Activated naive CD8-positive, alpha-beta T cell (primary cell): ENCODE data around the gene PRSS16.
"Not testable (repeated sequence)": the region's sequence is repeated elsewhere in the genome, so short reads cannot be mapped to it uniquely, and the experiment has no call there.

ENCODE experiments used
- H3K27ac Mint-ChIP-seq: one replicate; pipeline ENCODE4 v1.8.0; 2021; ENCODE audit warnings: mixed read lengths
- H3K27me3 Mint-ChIP-seq: one replicate; pipeline ENCODE4 v1.8.0; 2021; ENCODE audit warnings: mixed read lengths
- H3K36me3 Mint-ChIP-seq: one replicate; pipeline ENCODE4 v1.8.0; 2021; ENCODE audit warnings: mixed read lengths
- H3K4me1 Mint-ChIP-seq: one replicate; pipeline ENCODE4 v1.8.0; 2021; ENCODE audit warnings: low read depth, mixed read lengths
- H3K4me3 Mint-ChIP-seq: one replicate; pipeline ENCODE4 v1.8.0; 2021; ENCODE audit warnings: mild to moderate bottlenecking, mixed read lengths
- H3K9me3 Mint-ChIP-seq: one replicate; pipeline ENCODE4 v1.8.0; 2021; ENCODE audit warnings: low read depth, mixed read lengths

Gene PRSS16, protein sequence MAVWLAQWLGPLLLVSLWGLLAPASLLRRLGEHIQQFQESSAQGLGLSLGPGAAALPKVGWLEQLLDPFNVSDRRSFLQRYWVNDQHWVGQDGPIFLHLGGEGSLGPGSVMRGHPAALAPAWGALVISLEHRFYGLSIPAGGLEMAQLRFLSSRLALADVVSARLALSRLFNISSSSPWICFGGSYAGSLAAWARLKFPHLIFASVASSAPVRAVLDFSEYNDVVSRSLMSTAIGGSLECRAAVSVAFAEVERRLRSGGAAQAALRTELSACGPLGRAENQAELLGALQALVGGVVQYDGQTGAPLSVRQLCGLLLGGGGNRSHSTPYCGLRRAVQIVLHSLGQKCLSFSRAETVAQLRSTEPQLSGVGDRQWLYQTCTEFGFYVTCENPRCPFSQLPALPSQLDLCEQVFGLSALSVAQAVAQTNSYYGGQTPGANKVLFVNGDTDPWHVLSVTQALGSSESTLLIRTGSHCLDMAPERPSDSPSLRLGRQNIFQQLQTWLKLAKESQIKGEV

DNA sequence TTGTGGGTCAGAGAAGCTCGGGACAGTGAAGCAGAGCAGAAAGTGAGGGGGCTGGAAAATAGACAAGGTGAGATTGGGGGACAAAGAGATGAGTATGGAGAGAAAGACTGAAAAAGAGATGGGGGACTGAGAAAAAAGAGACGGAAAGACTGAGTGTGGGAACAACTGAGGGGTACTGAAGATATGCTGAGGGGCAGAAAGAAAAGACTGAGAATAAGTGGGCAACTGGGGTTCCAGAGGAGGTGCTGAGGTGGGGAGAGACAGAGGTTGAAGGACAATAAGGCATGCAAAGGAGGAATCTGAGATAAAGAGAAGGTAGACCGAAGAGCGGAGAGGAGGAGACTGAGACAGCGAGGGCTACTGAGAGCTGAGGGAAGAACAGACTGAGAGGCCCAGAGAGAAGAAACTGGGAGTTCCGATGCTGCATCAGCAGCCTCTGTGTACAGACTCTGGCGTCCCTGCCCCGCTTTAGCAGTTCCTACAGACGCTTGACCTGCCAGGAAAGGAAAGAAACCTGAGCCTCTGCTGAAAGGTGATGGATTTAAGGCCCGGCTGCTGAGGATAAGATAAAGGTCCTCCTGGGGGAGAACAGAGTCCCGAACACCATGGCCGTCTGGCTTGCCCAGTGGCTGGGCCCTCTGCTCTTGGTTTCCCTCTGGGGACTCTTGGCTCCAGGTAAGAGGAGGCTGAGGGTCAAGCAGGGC is at the start of gene PRSS16:
Gene PRSS16 (plus strand): TSS at position 569 of the 704 bp plus-strand sequence. CDS start 37 bp downstream, at position 606.
- peaks cover 3% of the 10 kb centered on the region for H3K4me1 Mint-ChIP-seq
- H3K27ac Mint-ChIP-seq: no peak within 1 kb of the TSS
- H3K36me3 Mint-ChIP-seq: no peaks in the 10 kb centered on the region
- H3K9me3 Mint-ChIP-seq: no peaks in the 10 kb centered on the region
- no peak within 1 kb of the TSS for H3K4me3 Mint-ChIP-seq
- H3K27me3 Mint-ChIP-seq: peaks cover 29% of the 10 kb centered on the region

DNA sequence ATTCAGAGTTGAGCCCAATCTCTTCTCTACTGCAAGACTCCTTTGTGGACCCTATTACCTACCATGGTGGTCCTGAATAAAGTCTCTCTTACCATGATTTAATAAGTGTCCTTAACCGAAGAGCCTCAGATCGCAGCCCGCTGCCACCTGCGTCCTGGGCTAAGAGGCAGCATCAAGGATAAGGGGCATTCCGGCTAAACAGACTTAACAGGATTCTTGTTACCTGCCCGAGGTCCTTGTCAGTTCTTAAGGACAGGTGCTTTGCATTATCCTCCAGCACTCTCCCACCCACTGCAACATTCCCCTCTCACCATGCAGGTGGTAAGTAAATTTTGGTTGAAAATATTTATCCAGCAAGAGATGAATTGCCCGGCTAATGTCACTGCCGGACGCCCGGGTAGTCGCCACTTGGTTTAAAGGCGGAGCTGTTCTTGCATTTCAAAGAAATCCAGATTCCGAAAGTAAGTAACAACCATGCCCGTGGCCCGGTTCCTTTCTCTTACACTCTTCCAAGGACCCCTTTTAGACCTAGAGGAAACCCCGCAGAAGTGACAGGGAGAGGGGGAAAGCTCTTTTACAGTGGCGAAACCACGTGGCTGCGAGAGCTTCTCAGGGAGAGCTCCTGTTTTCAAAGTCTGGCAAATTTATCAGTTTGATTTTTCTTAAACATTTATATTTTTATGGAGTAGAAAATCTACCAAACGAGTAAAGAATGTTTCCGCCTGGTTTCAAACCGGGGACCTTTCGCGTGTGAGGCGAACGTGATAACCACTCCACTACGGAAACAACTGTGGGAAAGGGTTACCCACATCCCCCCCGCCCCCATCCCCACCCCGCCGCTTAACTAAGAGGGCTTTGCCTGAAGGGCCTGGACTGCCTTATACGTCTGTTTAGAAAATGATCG is 41.9 kb upstream of the PRSS16 start:
- peaks cover 10% of the 10 kb centered on the region for H3K4me1 Mint-ChIP-seq
- no peaks in the 10 kb centered on the region for H3K36me3 Mint-ChIP-seq
- peak overlapping the region; percentile 69 for H3K4me3 Mint-ChIP-seq
- peak overlapping the region; percentile 12 for H3K27ac Mint-ChIP-seq
- peaks cover 28% of the 10 kb centered on the region for H3K27me3 Mint-ChIP-seq
- no peaks in the 10 kb centered on the region for H3K9me3 Mint-ChIP-seq

DNA sequence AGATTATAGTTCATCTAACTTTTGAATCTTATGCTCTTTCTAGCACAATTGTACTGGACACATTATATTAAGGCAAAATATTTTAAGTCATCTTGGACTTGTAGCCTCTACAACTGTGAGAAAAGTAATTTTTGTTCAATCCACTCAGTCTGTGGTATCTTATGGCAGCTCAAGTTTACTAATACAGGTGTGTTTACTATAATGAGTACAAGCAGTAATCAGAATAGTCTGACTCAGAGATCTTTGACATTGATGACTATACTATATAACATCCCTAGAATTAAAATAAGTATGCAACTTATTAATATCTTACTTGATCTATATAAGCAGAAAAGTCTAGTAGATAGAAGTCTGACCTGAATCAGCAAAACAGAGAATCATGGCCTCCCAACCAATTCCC is 40.7 kb upstream of the PRSS16 start:
- Mint-ChIP-seq H3K27me3 (peaks cover 36% of the 10 kb centered on the region), H3K36me3 (no peaks in the 10 kb centered on the region), H3K9me3 (no peaks in the 10 kb centered on the region), H3K27ac (no peak overlapping the region), H3K4me3 (no peak overlapping the region), H3K4me1 (peaks cover 10% of the 10 kb centered on the region)

DNA sequence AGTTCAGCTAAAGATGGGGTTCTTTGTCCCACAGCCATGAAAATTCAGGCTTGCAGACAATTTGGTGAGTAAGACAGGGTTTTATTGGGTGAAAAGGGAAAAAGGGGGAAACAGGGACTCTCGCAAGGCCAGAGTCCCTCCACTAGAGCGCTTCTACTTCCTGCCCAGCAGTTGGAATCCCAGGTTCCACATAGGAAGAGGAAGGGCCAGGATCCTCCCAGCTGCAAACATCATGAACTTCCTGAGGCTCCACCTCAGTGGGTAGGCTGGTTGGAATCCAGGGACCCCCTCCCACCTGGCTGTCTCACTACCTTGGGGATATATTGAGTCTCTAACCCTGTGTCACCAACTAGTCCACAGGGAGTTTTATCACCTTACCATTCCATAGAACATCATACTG is 39.5 kb upstream of the PRSS16 start:
- H3K4me1 Mint-ChIP-seq: peaks cover 10% of the 10 kb centered on the region
- no peaks in the 10 kb centered on the region for H3K36me3 Mint-ChIP-seq
- no peak overlapping the region for H3K4me3 Mint-ChIP-seq
- no peaks in the 10 kb centered on the region for H3K9me3 Mint-ChIP-seq
- H3K27ac Mint-ChIP-seq: no peak overlapping the region
- peaks cover 38% of the 10 kb centered on the region for H3K27me3 Mint-ChIP-seq

DNA sequence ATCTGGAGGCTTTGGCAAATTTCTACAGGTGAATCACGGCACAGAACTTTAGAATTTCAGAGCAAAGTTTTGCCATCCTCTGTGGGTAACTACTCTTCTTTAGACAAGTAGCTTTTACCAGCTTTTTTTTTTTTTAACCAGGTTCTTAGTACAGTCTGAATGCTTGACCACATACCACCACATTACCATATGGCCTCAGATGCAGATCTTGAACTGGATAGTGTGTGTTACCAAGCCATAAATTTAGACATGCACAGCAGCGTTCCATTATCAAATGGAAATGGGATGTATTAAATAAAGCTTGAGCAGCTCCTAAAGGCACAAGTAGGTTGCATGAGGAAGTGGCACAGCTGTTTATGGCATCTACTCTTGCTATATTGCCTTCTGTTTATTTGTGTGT is 38.3 kb upstream of the PRSS16 start:
- Mint-ChIP-seq H3K27ac (no peak overlapping the region), H3K36me3 (no peaks in the 10 kb centered on the region), H3K4me1 (peaks cover 10% of the 10 kb centered on the region), H3K9me3 (no peaks in the 10 kb centered on the region), H3K4me3 (no peak overlapping the region), H3K27me3 (peaks cover 38% of the 10 kb centered on the region)

DNA sequence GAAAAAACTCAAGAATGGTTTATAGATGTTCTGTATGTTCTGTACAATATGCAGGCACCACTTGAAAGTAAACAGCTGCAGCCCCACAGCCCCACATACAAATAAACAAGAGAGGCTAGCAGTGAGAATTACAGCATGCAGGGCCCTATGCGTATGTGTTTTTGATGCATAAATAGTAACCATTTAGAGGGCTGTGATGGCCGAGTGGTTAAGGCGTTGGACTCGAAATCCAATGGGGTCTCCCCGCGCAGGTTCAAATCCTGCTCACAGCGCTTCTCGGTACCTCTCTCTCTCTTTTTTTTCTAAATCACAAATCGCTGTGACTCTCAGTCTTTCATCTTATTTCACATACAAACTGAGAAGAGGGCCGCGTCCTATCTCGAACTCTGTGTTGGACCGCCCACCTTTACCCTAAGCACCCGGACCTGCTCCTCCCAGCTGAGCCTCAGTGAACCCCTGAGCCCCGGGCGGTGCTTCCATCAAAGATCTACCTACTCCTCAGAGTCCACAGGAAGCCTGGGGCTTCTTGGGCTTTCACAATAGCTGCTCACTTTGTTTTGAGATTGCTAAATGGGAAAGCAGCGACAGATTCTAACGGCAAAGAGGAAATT is 37.7 kb upstream of the PRSS16 start:
- no peaks in the 10 kb centered on the region for H3K36me3 Mint-ChIP-seq
- peaks cover 35% of the 10 kb centered on the region for H3K27me3 Mint-ChIP-seq
- peaks cover 14% of the 10 kb centered on the region for H3K4me1 Mint-ChIP-seq
- H3K27ac Mint-ChIP-seq: no peak overlapping the region
- no peaks in the 10 kb centered on the region for H3K9me3 Mint-ChIP-seq
- no peak overlapping the region for H3K4me3 Mint-ChIP-seq

DNA sequence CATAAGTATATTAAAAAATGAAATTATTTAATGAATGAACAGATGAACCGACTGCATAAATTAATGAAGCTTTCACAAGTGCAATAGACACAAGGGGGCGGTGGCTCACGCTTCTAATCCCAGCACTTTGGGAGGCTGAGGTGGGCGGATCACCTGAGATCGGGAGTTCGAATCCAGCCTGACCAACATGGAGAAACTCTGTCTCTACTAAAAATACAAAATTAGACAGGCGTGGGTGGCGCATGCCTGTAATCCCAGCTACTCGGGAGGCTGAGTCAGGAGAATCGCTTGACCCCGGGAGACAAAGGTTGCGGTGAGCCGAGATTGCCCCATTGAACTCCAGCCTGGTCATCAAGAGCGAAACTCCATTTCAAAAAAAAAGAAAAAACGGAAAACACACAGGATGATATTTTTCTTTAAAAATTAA is 34.4 kb upstream of the PRSS16 start:
- peaks cover 27% of the 10 kb centered on the region for H3K27me3 Mint-ChIP-seq
- not testable (repeated sequence) for H3K4me3 Mint-ChIP-seq, H3K9me3 Mint-ChIP-seq, H3K4me1 Mint-ChIP-seq, H3K27ac Mint-ChIP-seq, H3K36me3 Mint-ChIP-seq

DNA sequence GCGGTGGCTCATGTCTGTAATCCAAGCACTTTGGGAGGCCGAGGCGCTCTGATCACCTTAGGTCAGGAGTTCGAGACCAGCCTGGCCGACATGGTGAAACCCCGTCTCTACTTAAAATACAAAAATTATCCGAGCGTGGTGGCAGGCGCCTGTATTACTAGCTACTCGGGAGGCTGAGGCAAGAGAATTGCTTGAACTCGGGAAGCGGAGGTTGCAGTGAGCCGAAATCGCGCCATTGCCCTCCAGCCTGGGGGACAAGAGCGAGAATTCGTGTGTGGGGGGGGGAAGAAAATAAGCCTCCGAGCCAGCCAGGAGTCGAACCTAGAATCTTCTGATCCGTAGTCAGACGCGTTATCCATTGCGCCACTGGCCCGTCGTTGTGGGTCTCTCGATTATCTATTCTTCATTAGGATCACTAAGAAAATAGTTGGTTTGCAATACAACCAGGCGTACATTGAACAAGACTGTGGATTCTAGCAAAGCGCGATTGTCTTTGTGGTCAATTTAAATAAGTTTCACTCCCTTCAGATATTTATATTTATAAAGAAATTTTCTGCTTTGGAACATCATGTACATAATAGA is 33.9 kb upstream of the PRSS16 start:
- H3K27me3 Mint-ChIP-seq: peaks cover 29% of the 10 kb centered on the region

DNA sequence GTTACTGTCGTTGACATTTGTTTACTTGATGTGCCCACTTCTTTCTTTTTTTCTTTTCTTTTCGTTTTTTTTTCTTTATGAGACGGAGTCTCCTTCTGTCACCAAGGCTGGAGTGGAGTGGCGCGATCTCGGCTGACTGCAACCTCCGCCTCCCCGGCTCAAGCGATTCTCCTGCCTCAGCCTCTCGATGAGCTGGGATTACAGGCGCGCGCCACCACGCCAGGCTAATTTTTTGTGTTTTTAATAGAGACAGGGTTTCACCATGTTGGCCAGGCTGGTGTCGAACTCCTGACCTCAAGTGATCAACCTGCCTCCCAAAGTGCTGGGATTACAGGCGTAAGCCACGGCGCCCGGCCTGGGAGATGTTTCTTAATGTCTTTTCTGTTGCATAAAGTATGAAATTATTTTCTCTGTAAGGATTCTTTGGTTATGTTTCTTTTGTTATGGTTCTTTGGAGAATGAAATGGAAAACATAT is 33.3 kb upstream of the PRSS16 start:
- no peak overlapping the region for H3K27ac Mint-ChIP-seq
- H3K27me3 Mint-ChIP-seq: peaks cover 28% of the 10 kb centered on the region
- no peaks in the 10 kb centered on the region for H3K36me3 Mint-ChIP-seq
- no peak overlapping the region for H3K4me3 Mint-ChIP-seq
- peaks cover 4% of the 10 kb centered on the region for H3K4me1 Mint-ChIP-seq
- H3K9me3 Mint-ChIP-seq: peaks cover 7% of the 10 kb centered on the region

More for the DNA sequence above, 33.9 kb upstream of the PRSS16 start:
- Mint-ChIP-seq H3K36me3 (no peaks in the 10 kb centered on the region), H3K4me3 (no peak overlapping the region), H3K9me3 (peaks cover 7% of the 10 kb centered on the region), H3K27ac (no peak overlapping the region), H3K4me1 (peaks cover 4% of the 10 kb centered on the region)

DNA sequence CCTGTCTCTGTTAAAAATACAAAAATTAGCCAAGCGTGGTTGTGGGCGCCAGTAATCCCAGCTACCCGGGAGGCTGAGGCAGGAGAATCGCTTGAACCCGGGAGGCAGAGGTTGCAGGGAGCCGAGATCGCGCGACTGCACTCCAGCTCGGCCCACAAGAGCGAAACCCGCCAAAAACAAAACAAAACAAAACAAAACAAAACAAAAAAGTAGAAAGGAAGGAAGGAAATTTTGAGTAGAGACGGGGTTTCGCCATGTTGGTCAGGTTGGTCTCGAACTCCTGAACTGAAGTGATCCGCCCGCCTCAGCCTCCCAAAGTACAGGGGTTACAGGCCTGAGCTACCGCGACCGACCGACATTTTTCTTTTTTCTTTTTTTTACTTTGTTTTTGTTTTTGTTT is 30.6 kb upstream of the PRSS16 start:
- no peak overlapping the region for H3K27ac Mint-ChIP-seq
- H3K4me3 Mint-ChIP-seq: no peak overlapping the region
- no peaks in the 10 kb centered on the region for H3K36me3 Mint-ChIP-seq
- H3K4me1 Mint-ChIP-seq: peaks cover 4% of the 10 kb centered on the region
- peaks cover 7% of the 10 kb centered on the region for H3K9me3 Mint-ChIP-seq
- peaks cover 23% of the 10 kb centered on the region for H3K27me3 Mint-ChIP-seq

DNA sequence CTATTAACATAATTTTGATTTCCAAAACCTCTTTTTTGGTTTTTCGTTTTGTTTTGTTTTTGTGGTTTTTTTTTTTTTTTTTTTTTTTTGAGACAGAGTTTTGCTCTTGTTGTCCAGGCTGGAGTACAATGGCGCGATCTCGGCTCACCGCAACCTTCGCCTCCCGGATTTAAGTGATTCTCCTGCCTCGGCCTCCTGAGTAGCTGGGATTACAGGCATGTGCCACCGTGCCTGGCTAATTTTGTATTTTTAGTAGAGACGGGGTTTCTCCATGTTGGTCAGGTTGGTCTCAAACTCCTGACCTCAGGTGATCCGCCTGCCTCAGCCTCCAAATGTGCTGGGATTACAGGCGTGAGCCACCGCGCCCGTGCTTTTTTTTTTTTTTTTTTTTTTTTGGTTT is 24.5 kb upstream of the PRSS16 start:
- H3K4me3 Mint-ChIP-seq, H3K4me1 Mint-ChIP-seq, H3K9me3 Mint-ChIP-seq, H3K27ac Mint-ChIP-seq, H3K36me3 Mint-ChIP-seq: not testable (repeated sequence)
- peaks cover 44% of the 10 kb centered on the region for H3K27me3 Mint-ChIP-seq

DNA sequence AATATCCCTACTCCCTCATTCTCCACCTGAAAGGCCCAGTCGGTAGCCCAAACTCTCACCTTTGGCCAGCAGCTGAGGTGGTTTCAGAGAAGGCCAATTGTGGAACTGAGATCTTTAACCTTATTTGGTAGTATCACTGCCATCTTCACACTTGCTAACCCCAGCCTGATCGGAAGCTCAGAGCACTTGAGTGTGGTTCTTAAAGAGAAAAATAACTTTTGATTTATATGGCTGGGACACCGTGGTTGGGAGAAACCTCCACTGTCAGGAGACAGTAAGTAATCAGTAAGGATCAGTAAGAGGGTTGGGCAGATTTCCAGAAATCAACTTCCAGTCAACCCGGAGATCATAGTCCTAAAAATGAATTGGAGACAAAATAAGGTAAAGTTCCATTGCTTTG is 22.8 kb upstream of the PRSS16 start:
- no peaks in the 10 kb centered on the region for H3K4me1 Mint-ChIP-seq

DNA sequence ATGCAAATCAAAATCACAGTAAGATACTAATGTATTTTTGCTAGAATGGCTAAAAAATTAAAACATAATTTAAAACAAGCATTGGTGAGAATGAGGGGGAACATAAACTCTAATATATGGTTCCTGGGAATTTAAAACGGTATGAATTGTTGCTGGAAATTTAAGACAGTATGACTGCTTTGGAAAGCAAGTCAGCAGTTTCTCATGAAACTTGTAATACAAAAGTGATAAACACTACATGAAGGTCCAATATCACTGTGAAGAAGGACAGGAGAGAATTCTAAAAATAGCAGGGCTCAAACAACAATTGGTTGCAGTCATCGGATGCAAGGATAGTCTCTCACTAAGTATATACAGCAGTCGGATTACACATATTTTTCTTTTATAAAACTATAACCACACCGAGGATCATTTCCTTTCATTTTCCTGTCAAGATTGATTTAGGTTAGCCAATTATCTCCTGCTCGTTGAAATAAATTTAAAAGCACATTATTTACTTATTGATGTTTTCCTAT is 18.5 kb upstream of the PRSS16 start:
- H3K9me3 Mint-ChIP-seq: peaks cover 3% of the 10 kb centered on the region
- H3K27ac Mint-ChIP-seq: no peak overlapping the region
- peaks cover 2% of the 10 kb centered on the region for H3K4me1 Mint-ChIP-seq
- H3K4me3 Mint-ChIP-seq: no peak overlapping the region
- peaks cover 53% of the 10 kb centered on the region for H3K27me3 Mint-ChIP-seq
- H3K36me3 Mint-ChIP-seq: peaks cover 6% of the 10 kb centered on the region

More for the DNA sequence above, 22.8 kb upstream of the PRSS16 start:
- Mint-ChIP-seq H3K27ac (no peak overlapping the region), H3K36me3 (no peaks in the 10 kb centered on the region), H3K27me3 (peaks cover 49% of the 10 kb centered on the region), H3K4me3 (no peak overlapping the region), H3K9me3 (no peaks in the 10 kb centered on the region)

DNA sequence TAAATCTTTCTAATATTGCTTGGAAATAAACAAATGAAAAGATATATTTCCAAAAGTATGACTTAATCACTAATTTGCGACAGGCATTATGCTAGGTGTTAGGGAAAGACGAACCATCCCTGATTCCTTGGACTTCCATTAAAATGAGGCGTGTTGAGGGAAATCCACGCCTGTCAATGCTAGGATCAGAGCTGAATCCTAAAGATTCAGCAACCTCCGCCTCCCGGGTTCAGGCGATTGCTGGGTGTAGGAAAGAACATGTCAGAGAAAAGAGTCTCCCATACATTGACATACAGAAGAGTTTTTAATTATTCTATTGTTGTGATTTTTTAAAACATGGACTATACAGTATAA is 16.8 kb upstream of the PRSS16 start:
- Mint-ChIP-seq H3K4me3 (no peak overlapping the region), H3K27me3 (peaks cover 53% of the 10 kb centered on the region), H3K36me3 (peaks cover 6% of the 10 kb centered on the region), H3K9me3 (peaks cover 3% of the 10 kb centered on the region), H3K27ac (no peak overlapping the region), H3K4me1 (peaks cover 8% of the 10 kb centered on the region)
